Measurements from ENCODE around the gene KIAA1755. TPM values are rescaled to one million over a fixed set of nuclear protein-coding genes. Genes with fewer than 3 reads are reported as not detected.
A peak's percentile ranks its signal among the peaks of the same experiment; 100 is the strongest.

Gene KIAA1755
- total RNA-seq, 1 experiment from 2014 or later, result 0.17 TPM

GRCh38 chr20:38192323-38192885 is 68.1 kb downstream of the KIAA1755 start:
- H2BK5ac ChIP-seq (ENCODE audit: insufficient read length, low read length), result no peak overlapping the region
- no peak overlapping the region for H3K4ac ChIP-seq (ENCODE audit: low read depth, low read length)
- H3K23ac ChIP-seq (ENCODE audit: insufficient read length, low read depth, low read length), result no peak overlapping the region
- H2AFZ ChIP-seq (ENCODE audit: low read length), result no peak overlapping the region
- no CpG with 5 or more reads among the region's 9 CpGs for WGBS (ENCODE audit: extremely low coverage, insufficient read length, low lambda C conversion rate)
- H4K8ac ChIP-seq (replicated peaks; ENCODE audit: insufficient read length, low read depth, low read length), result no peak overlapping the region
- no peak overlapping the region for H3K4me2 ChIP-seq (ENCODE audit: insufficient read depth, insufficient read length, low read length)
- H3K9me3 ChIP-seq (ENCODE audit: control insufficient read depth, low read depth, low read length), result no peaks in the 10 kb centered on the region
- no peak overlapping the region for H3K18ac ChIP-seq (ENCODE audit: insufficient read length, low read depth, low read length)
- H3K4me3 Mint-ChIP-seq, result no peak overlapping the region
- peaks cover 11% of the 10 kb centered on the region for H3K27me3 Mint-ChIP-seq (ENCODE audit: low read depth)
- H3K9ac ChIP-seq (ENCODE audit: extremely low read depth, insufficient read length, low read length), result no peak overlapping the region
- no peak overlapping the region for H3K27ac ChIP-seq (ENCODE audit: insufficient read length, low read depth, low read length)
- no peak overlapping the region for H4K91ac ChIP-seq (ENCODE audit: insufficient read length, low read depth, low read length)
- no peaks in the 10 kb centered on the region for H3K23me2 ChIP-seq (ENCODE audit: insufficient read length, low read depth, low read length, poor library complexity, severe bottlenecking)
- H3K4me1 Mint-ChIP-seq, result peaks cover 6 to 13% of the 10 kb centered on the region in 2 experiments
- H3K4me1 ChIP-seq (ENCODE audit: insufficient read depth, low read length), result no peaks in the 10 kb centered on the region
- H2BK20ac ChIP-seq (ENCODE audit: low read depth, low read length, poor library complexity, severe bottlenecking), result no peak overlapping the region
- H3K36me3 Mint-ChIP-seq (ENCODE audit: insufficient read depth in 1 of 3, low read depth in 3 of 3), result peaks cover 0 to 5% (median 4%) of the 10 kb centered on the region in 3 experiments; a peak in 1 of 7 replicates
- TF ChIP-seq CTCF (conservative IDR thresholded peaks at IDR 0.05), result no peak
- H2AK5ac ChIP-seq (ENCODE audit: insufficient read length, low read length), result no peak overlapping the region
- no peak overlapping the region for H3K56ac ChIP-seq (ENCODE audit: insufficient read length, low read depth, low read length)
- no peak overlapping the region for H2BK15ac ChIP-seq (ENCODE audit: low read depth, low read length)
- H2BK12ac ChIP-seq (ENCODE audit: insufficient read length, low read depth, low read length), result no peak overlapping the region
- no peaks in the 10 kb centered on the region for H3K79me2 ChIP-seq (ENCODE audit: insufficient read depth, low read length)
- no peak overlapping the region for H4K5ac ChIP-seq (ENCODE audit: insufficient read length, low read depth, low read length)
- H3K79me1 ChIP-seq (ENCODE audit: insufficient read depth, low read depth, low read length, poor library complexity, severe bottlenecking), result no peaks in the 10 kb centered on the region
- no peak overlapping the region for H3T11ph ChIP-seq (ENCODE audit: low read length)
- H3K9me3 Mint-ChIP-seq, result peaks cover 5 to 6% of the 10 kb centered on the region in 2 experiments
- peak overlapping the region in 1 of 3 experiments; percentile 34; a peak in 1 of 7 replicates for H3K27ac Mint-ChIP-seq
- no peak overlapping the region for H2BK120ac ChIP-seq (ENCODE audit: low read depth, low read length, poor library complexity, severe bottlenecking)
- H3K27me3 ChIP-seq (ENCODE audit: insufficient read depth, low read length), result no peaks in the 10 kb centered on the region
- DNase-seq, result no peak
- H4K20me1 ChIP-seq (ENCODE audit: control insufficient read depth, insufficient read depth, insufficient read length), result no peaks in the 10 kb centered on the region
- H3K14ac ChIP-seq (ENCODE audit: insufficient read depth, low read length), result no peak overlapping the region

All from H9 (cell line).